Measurements from ENCODE around the gene OR51T1. TPM values are rescaled to one million over a fixed set of nuclear protein-coding genes. Genes with fewer than 3 reads are reported as not detected.
A peak's percentile ranks its signal among the peaks of the same experiment; 100 is the strongest.
"Not testable (repeated sequence)": the region's sequence is repeated elsewhere in the genome, so short reads cannot be mapped to it uniquely, and the experiment has no call there.

Gene OR51T1, protein sequence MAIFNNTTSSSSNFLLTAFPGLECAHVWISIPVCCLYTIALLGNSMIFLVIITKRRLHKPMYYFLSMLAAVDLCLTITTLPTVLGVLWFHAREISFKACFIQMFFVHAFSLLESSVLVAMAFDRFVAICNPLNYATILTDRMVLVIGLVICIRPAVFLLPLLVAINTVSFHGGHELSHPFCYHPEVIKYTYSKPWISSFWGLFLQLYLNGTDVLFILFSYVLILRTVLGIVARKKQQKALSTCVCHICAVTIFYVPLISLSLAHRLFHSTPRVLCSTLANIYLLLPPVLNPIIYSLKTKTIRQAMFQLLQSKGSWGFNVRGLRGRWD
- polyA plus RNA-seq (ENCODE audit: insufficient read length in 10 of 10) = not detected
- long read RNA-seq, donor 1 = 0 reads
- long read RNA-seq, donor 2 = 0 reads
- long read RNA-seq, donor 3 = 0 reads
- long read RNA-seq, donor 4 = 0 reads
- long read RNA-seq, donor 5 = 0 reads
- long read RNA-seq, donor 6 = 0 reads
- long read RNA-seq, donor 7 = 0 reads
- long read RNA-seq, donor 8 = 0 reads
- long read RNA-seq, donor 9 = 0 reads

DNA sequence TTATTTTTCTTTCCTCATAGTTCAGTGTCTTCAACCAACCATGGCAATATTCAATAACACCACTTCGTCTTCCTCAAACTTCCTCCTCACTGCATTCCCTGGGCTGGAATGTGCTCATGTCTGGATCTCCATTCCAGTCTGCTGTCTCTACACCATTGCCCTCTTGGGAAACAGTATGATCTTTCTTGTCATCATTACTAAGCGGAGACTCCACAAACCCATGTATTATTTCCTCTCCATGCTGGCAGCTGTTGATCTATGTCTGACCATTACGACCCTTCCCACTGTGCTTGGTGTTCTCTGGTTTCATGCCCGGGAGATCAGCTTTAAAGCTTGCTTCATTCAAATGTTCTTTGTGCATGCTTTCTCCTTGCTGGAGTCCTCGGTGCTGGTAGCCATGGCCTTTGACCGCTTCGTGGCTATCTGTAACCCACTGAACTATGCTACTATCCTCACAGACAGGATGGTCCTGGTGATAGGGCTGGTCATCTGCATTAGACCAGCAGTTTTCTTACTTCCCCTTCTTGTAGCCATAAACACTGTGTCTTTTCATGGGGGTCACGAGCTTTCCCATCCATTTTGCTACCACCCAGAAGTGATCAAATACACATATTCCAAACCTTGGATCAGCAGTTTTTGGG is at the start of gene OR51T1:
Gene OR51T1 (plus strand): TSS at position 41 of the 641 bp plus-strand sequence. CDS start 0 bp downstream, at position 41.
- DNase-seq = peak in 2 of 3 donors; percentile 7 to 37

DNA sequence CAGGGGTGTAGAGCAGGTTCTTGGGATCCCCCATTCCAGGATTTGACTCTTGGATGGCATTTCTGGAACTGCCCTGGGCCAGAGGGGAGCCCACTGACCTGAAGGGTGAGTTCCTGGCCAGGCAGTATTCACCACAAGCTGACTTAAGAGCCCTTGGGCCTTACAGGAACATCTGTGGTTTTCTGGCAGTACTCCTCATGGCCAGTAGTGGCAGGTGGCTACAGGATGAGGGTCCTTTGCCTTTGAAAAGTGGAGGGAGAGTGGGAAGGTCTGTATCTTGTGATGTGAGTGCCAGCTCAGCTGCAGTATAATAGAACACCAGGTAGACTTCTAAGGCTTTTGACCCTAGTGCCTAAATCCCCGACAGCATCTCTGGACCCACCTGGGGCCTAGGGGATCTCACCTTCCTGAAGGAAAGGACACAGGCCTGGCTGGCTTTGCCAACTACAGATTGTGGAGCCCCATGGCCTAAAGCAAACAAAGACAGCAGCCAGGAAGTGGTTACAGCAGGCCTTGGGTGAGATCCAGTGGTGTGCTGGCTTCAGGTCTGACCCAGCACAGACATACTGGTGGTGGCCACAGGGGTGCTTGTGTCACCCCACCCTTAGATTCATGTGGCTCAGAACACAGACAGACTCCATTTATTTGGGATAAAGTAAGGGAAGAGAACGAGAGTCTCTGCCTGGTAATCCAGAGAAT is 41.7 kb upstream of the OR51T1 start:
- no peak for DNase-seq

DNA sequence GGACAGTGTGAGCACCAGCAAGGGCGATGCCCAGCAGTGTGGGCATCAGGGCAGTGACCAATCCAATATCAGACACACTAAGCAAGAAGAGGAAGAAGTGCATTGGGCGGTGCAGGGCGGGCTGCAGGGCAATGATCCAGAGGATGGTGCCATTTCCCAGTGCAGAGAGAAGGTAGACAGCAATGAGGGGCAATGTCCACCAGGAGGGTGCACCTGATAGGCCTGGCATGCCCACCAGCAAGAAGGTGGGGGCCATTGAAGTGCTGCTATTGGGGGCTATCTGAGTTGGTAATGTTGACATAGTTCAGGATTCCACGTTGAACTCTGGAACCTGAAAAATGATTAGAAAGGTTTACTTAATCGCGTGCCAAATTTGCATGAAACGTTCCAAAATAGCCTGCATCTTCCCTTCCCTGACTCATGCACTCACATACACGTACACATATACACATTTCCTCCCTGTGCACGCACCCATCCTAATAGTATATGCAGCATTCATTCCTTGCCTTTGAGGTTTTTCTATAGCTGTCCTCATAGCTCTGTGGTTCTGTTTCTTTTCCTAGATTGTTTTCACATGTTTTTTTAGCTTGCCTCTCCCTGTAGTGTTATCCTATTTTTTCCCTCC is 32.7 kb upstream of the OR51T1 start, which contains the start of gene OR51S1:
Gene OR51S1 (minus strand): TSS at position 301 of the 625 bp plus-strand sequence. CDS start 0 bp downstream, at position 301.
- DNase-seq = no peak

DNA sequence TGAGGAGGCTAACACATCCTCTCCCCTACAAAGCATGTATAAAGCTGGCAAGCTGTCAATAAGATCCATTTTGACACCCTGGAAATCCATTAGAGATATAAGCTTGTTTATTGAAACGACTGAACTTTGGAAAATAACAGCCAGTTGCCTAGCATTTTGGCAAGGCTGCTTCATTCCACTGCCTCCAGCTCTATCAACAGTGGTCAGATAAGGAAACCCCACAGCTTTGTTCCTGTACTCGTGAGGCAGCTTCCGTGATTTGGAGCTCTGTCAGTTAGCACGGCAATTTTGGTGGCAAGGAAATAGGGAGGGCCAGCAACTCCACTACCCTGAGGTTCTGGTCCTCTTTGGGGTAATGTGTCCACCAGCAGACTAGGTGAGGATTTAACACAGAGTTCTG is 30.7 kb upstream of the OR51T1 start:
- no peak for DNase-seq

DNA sequence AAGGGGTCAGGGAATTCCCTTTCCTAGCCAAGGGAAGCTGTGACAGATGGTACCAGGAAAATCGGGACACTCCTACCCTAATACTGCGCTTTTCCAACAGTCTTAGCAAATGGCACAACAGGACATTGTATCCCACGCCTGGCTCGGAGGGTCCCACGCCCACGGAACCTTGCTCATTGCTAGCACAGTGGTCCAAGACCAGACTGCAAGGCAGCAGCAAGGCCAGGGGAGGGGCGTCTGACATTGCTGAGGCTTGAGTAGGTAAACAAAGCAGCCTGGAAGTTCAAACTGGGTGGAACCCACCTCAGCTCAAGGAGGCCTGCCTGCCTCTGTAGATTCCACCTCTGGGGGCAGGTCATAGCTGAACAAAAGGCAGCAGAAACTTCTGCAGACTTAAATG is 27.4 kb upstream of the OR51T1 start:
- DNase-seq = not testable (repeated sequence)

DNA sequence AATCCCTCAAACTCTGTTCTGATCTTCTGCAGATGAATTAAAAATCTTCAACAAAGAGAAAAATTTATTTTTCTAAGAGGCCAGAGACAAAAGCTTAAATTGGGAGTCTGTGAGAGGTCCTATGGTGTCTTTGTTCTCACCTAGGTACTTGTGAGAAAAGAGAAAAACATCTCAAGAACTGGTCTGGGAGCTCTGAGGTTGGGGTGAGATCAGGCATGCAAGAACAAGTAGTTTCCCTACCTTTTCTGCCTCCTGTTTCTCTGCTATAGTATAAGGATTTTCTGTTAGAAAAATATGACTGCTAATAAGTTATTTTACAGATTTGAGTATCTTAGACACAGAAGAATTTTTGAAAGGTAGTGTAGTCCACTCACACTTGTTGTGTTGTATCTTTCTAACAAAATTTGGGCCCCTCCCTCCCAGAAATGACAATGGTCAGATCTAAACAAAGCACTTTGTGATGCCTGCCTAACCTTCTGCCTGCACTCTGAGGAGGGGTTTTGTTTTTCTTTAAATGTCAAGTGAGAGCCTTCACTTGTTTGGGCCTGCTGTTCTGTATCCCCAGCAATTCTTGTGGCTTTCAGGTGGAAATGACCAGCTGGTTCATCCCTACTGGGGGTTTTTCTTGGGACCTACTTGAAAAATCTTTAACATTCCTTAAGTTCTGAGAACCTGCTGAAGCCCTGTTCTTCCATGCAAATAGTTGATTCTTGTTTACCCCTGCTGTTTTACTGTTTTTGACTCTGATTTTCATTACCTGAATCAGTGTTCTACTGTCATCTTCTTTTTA is 19.1 kb upstream of the OR51T1 start:
- no peak for DNase-seq

DNA sequence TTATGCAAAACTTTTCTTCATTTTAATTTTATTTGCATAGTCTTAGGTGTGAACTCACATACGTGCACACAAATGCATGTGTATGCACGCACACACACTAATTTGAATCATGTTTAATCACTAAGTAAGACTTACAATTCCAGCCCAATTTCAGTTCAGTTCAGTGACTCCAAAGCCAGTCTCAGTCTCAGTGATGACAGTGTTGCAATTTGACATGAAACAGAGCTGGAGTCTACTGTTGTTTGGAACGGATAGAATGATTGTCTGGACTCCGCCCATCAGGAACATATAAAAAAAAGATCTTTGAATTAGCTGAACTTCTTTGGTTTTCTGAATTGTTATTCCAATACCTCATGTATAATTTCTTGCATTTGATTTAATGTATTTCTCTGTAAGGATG is 17.8 kb upstream of the OR51T1 start:
- DNase-seq = no peak

DNA sequence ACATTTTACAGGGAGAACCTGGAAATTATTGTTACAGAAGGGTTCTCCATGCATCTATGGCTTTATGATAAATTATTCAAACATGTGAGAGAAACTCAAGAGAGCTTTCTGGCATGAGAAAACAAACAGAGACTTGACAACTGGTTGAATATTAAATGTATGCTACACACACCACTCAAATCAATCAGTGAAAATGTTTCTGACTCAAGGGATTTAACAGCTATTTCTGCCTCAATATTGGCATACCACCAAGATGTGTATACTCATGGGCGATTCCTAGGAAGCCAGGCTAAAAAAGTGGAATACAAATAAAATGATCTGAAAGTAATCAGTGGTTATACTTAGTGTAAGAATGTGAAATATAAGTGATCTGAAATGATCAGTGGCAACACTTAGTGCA is 15.8 kb upstream of the OR51T1 start:
- no peak for DNase-seq

DNA sequence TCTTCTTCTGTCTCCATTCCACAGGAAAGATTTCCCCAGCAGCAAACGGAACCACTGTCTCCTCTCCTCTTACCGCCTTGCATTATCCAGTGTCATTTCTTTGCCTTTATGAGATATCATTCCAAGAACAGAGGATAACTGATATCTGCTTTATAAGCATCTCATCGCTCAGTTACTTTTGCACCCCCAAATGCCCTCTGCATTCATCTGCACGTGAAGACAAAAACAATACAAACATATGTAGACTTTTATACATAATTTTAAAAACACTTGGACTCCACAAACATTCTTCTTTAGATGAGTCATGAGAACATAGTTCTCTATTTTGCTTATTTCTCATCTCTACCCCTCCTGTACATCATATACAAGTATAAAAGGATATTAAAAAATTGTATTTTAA is 512 bp upstream of the OR51T1 start:
- DNase-seq = no peak

DNA sequence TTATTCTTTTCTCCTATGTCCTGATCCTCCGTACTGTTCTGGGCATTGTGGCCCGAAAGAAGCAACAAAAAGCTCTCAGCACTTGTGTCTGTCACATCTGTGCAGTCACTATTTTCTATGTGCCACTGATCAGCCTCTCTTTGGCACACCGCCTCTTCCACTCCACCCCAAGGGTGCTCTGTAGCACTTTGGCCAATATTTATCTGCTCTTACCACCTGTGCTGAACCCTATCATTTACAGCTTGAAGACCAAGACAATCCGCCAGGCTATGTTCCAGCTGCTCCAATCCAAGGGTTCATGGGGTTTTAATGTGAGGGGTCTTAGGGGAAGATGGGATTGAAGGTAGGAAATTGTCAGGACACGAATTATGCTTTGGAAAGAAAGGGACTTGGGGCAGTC is 843 bp downstream of the OR51T1 start:
- no peak for DNase-seq

DNA sequence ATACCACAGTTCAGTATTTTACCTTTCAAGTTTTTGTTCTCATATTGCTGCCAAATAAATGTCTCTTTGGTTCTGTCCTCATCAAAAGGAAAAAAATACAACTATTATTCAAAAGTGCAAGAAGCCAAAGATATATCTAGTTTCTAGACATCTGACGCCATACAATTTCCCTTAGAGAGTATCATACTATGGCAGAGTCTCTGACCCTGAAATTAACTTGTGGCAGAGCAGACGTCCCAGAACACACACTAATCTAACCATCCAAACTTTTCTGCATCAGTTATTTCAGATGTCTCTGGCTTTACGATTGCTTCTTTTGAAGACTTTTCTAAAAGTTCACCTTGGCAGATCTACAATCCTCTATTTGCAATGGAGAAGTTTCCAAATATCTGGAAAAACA is 2.7 kb downstream of the OR51T1 start:
- peak in 2 of 3 donors; percentile 27 to 51 for DNase-seq

DNA sequence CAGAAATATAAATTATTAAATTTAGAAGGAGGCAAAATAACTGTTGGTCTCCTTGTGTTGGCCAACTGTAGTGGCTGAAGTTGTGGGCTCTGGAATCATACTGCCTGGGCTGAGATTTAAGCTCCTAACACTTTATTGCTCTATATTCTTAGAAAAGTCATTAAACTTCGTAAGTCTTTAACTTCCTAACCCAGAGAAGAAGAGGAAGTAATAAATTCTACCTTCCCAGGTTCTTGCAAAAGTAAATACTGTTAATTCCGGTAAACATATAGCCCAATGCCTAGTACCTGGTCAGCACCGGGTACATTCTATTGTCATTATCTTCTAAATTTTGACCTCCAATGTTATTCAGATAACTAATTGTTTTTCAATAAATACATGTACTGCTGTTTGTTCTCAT is 4.5 kb downstream of the OR51T1 start:
- no peak for DNase-seq

DNA sequence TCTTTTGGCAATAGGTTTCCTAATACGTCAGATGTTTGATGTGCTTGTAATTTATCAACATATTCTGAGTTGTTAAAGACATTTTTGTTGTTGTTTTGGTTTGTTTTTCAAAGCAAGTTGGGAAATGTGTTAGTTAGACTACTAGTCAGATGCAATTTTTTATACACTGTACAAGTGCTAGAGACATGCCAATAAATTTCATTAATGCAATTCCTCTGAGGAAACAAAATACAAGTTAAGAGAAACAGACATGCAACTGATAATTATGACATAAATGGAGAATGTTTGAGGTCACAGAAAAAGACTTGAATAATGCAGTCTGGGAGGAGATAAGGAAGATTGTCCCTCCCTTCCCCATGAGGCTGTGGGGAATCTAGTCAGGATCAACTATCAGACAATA is 5.9 kb downstream of the OR51T1 start:
- no peak for DNase-seq

DNA sequence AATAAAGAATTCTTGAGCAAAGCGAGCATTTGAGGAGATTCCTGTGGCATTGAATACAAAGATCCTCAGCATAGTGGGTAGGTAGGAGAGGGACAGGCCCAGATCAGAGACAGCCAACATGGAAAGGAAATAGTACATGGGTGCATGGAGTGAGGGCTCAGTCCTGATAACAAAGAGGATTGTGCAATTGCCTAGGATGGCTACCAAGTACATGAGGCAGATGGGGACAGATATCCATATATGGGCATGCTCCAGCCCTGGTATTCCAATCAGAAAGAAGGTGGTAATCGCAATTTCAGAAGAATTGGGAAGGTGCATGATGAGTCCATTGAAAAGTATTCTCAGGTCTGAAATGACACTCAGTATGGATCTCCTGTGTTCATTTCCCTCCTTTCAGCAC is 8.6 kb downstream of the OR51T1 start:
- no peak for DNase-seq

DNA sequence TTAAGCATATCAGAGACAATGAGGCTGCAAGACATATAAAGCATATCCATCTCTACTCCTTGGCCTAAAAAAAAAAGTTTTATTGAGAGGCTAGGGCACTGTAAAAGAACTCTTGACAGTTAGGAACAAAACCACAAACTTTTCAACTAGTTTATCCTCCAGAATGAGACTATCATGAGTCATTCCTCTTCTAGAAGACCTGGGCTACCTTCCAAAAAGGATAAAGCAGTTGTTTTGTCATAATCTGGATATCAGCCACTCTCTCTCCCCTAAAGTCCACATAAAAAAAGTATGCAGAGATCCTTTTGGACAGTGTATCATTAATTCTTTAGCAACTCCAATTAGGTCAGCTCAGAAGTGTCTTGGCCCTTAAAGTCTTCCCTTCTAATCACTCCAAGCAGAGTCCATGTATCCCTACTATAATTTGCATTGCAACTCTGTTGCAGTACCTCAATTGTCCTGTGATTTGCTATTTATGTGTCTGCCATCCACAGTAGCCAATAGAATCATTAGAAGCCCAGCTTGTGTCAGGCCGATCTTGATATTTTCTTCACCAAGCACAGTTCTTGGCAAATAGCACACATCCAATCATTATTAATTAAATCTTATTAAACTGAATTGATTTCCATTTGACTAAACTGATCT is 10.4 kb downstream of the OR51T1 start:
- peak in 2 of 3 donors; percentile 40 to 80 for DNase-seq

DNA sequence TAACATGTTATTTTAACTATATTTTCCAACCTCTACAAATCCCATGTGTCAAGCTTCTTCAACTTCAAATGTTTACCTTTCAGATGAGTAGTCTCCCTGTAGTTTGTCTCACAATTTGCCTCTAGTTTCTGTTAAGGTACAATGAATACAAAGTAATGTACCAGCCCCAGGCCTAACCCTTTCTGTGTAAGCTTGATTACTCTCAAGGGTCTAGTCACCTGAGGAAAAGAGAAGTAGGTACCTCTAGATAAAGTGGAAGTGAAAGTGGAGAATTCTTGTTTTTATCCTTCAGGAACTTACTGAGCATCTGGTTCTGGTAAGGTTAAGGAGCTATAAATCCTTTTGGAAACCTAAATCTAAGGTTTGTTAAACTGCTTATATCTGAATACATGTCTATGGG is 21.8 kb downstream of the OR51T1 start, which contains the start of gene OR51A7:
Gene OR51A7 (plus strand): TSS at position 300 of the 400 bp plus-strand sequence. CDS start 3,587 bp downstream, outside the sequence.
- DNase-seq = no peak

DNA sequence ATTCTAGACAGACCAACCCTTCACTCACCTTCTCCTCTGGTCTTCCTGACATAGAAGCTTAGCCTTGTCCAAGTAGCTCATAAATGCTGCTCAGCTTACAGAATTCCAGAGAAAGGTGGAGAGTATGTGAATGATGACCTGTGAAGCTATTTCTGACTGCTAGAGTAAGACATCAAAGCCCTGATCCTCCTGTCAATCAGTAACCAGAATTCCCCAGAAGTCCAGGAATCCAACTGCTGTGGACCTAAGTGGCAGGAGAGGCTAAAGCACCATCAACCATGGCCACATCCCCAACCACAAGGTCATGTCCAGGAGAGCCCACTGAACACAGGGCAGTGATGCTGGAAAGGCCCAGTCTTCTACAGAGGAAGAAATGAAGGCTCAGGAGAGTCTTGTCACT is 34.9 kb downstream of the OR51T1 start:
- no peak for DNase-seq

DNA sequence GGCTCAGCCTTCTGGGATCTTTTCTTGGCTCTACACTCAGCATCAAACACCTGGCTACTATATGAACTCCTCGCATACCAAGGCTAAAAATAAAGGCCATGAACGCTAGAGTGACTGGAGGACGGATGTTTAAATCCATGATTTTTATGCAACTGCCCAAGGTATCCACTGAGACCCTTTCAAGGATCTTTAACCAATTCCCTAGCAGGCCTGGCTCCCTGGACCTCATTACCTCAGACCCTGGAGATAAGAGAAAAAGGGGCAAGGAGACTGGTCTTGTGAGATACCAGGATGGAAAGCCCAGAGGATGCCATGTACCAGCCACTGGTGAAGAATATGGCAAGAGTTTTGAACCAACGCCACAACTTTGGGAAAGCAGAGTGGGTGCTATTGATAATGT is 37.5 kb downstream of the OR51T1 start, which contains the start of gene OR51G2:
Gene OR51G2 (minus strand): TSS at position 101 of the 400 bp plus-strand sequence. CDS start 3,687 bp downstream, outside the sequence.
- DNase-seq = no peak

DNA sequence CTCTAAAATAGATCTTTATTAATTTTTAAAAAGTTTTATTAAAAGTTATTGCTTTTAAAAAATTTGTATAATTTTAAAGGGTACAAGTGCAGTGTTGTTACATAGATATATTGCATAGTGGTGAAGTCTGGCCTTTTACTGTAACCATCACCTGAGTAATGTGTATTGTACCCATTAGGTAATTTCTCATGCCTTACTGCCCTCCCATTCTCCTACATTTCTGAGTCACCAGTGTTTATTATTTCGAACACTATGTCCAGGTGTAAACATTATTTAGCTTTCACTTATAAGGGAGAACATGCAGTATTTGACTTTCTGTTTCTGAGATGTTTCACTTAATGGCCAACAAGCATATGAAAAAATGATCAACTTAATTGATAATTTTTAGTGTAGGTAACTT is 40.1 kb downstream of the OR51T1 start:
- DNase-seq = no peak

DNA sequence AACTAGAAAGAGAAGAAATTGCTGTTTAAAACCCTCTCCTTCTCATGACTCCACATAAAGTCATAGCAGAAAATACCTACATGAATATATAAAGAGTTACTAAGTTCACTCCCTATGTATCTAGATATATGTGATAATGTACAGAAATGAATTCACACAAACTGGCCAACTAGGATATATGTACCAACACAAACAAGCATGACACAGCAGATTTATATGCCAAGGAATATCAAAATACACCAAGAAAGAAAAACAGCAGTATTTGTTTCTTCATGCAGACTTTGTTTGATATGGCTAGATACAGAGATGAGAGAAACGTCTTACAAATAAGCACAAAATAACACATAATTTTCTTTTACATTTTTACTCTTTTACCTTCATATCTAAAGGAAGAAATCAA is 40.6 kb downstream of the OR51T1 start:
- DNase-seq = no peak

Data from muscle of back (tissue), 13 donors.